MM.1S (cell line): ENCODE measurements around the gene ZNF182.

Experiments used
- DNase-seq: peaks from one replicate; pipeline ENCODE4 v3.0.0-alpha.2; 2015
- H2AFZ ChIP-seq: fragments of 300-600 bp; sonication (generic); 2 replicates; pipeline ENCODE4 v1.6.0; 2016; ENCODE audit warnings: antibody characterized with exemption, low read length
- H3F3A ChIP-seq: fragments of 300-600 bp; sonication (generic); 2 replicates; pipeline ENCODE4 v1.6.1; 2016; ENCODE audit warnings: mild to moderate bottlenecking, antibody characterized with exemption, low read length, moderate library complexity, mixed read lengths; ENCODE audit not compliant: insufficient read depth
- H3K27ac ChIP-seq: fragments of 300-600 bp; sonication (generic); 2 replicates; pipeline ENCODE4 v1.5.1; 2016; ENCODE audit warnings: mild to moderate bottlenecking, low read length
- H3K27me3 ChIP-seq: fragments of 300-600 bp; sonication (generic); replicated peaks from 2 replicates; pipeline ENCODE4 v1.6.0; 2016; ENCODE audit warnings: low read length; ENCODE audit not compliant: insufficient read depth
- H3K36me3 ChIP-seq: fragments of 300-600 bp; sonication (generic); replicated peaks from 2 replicates; pipeline ENCODE4 v1.6.1; 2016; ENCODE audit warnings: mild to moderate bottlenecking, low read length, mixed read lengths; ENCODE audit not compliant: insufficient read depth
- H3K4me1 ChIP-seq: fragments of 300-600 bp; sonication (generic); 2 replicates; pipeline ENCODE4 v1.6.1; 2016; ENCODE audit warnings: low read length, mixed read lengths
- H3K4me2 ChIP-seq: fragments of 300-600 bp; sonication (generic); 2 replicates; pipeline ENCODE4 v1.6.0; 2016; ENCODE audit warnings: low read depth, low read length
- H3K4me3 ChIP-seq: fragments of 300-600 bp; sonication (generic); 2 replicates; pipeline ENCODE4 v1.5.1; 2016; ENCODE audit warnings: low read length, mixed read lengths
- H3K79me2 ChIP-seq: fragments of 300-600 bp; sonication (generic); 2 replicates; pipeline ENCODE4 v1.6.1; 2016; ENCODE audit warnings: mixed run types, low read length, mixed read lengths
- H3K9ac ChIP-seq: fragments of 300-600 bp; sonication (generic); 2 replicates; pipeline ENCODE4 v1.6.1; 2016; ENCODE audit warnings: low read length, mixed read lengths
- H3K9me2 ChIP-seq: fragments of 300-600 bp; sonication (generic); replicated peaks from 2 replicates; pipeline ENCODE4 v1.6.1; 2016; ENCODE audit warnings: mild to moderate bottlenecking, low read length, mixed read lengths; ENCODE audit not compliant: insufficient read depth
- H3K9me3 ChIP-seq: fragments of 300-600 bp; sonication (generic); replicated peaks from 2 replicates; pipeline ENCODE4 v1.6.1; 2016; ENCODE audit warnings: mild to moderate bottlenecking, low read length, mixed read lengths; ENCODE audit not compliant: insufficient read depth
- H4K20me1 ChIP-seq: fragments of 300-600 bp; sonication (generic); 2 replicates; pipeline ENCODE4 v1.6.1; 2016; ENCODE audit warnings: mild to moderate bottlenecking, low read length, moderate library complexity, mixed read lengths; ENCODE audit not compliant: insufficient read depth
- EZH2 ChIP-seq: fragments of 300-600 bp; sonication (generic); optimal IDR thresholded peaks from 2 replicates; pipeline ENCODE3; 2017; ENCODE audit warnings: low read depth, mild to moderate bottlenecking, antibody characterized with exemption, low read length, mixed read lengths
- EZH2phosphoT487 ChIP-seq: fragments of 300-600 bp; sonication (generic); IDR thresholded peaks from 2 replicates; pipeline ENCODE4 v1.6.1; 2018; ENCODE audit warnings: antibody characterized with exemption, low read length
- TF ChIP-seq, protein P1 (sequence below): fragments of 300-600 bp; sonication (generic); IDR thresholded peaks from 2 replicates; pipeline ENCODE4 v1.5.1; 2016; ENCODE audit warnings: antibody characterized with exemption, low read length, mixed read lengths

Gene ZNF182

DNA sequence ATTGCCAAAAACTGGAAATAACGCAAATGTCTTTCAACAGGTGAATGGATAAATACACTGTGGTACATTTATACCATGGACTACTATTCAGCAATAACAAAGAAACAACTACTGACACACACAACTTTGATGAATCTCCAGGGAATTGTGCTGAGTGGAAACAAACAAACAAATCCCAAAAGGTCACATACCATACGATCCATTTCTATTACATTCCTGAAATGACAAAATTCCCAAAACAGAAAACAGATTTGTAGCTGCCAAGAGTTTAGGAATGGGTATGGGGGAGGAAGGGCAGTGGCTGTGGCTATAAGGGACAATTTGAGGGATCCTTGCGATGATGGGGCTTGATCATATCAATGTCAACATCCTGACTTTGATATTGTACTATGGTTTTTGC is 2.5 kb downstream of the ZNF182 start:
- Histone ChIP-seq H3K27ac (no peak overlapping the region), H3K9me2 (no peaks in the 10 kb centered on the region), H3K4me3 (no peak overlapping the region), H3K4me2 (no peak overlapping the region), H3K36me3 (no peaks in the 10 kb centered on the region), H3K9me3 (no peaks in the 10 kb centered on the region), H3F3A (no peaks in the 10 kb centered on the region), H3K27me3 (no peaks in the 10 kb centered on the region), H3K9ac (no peak overlapping the region), H3K4me1 (no peaks in the 10 kb centered on the region), H4K20me1 (no peaks in the 10 kb centered on the region), H2AFZ (no peak overlapping the region), H3K79me2 (peaks cover 8% of the 10 kb centered on the region; the same call in 1 of the 2 replicates)
- no peak for DNase-seq
- TF ChIP-seq, protein P1, sequence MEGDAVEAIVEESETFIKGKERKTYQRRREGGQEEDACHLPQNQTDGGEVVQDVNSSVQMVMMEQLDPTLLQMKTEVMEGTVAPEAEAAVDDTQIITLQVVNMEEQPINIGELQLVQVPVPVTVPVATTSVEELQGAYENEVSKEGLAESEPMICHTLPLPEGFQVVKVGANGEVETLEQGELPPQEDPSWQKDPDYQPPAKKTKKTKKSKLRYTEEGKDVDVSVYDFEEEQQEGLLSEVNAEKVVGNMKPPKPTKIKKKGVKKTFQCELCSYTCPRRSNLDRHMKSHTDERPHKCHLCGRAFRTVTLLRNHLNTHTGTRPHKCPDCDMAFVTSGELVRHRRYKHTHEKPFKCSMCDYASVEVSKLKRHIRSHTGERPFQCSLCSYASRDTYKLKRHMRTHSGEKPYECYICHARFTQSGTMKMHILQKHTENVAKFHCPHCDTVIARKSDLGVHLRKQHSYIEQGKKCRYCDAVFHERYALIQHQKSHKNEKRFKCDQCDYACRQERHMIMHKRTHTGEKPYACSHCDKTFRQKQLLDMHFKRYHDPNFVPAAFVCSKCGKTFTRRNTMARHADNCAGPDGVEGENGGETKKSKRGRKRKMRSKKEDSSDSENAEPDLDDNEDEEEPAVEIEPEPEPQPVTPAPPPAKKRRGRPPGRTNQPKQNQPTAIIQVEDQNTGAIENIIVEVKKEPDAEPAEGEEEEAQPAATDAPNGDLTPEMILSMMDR: no peak

DNA sequence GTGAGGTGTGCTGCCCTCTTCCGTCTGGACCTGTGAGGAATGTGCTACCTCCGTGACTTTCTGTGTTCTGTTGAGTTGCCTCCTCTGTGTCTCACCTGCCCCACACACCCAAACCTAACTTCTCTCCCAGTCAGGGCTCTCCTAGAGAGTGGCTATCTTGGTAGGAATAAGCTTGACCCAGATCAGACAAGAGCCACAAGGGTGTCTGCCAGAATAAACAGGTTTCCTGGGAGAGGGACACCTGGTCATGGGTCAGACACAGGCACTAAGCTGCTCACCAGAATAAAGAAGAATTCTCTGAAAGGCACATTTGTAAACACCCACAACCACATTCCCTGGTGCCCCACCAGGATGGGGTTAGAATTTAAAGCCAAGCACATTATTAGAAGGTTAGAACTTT is 11.1 kb downstream of the ZNF182 start:
- Histone ChIP-seq H3K9ac (no peak overlapping the region), H3K4me3 (no peak overlapping the region), H3K4me2 (no peak overlapping the region), H2AFZ (no peak overlapping the region), H3K9me3 (no peaks in the 10 kb centered on the region), H4K20me1 (no peaks in the 10 kb centered on the region), H3K9me2 (no peaks in the 10 kb centered on the region), H3K27ac (no peak overlapping the region), H3K27me3 (no peaks in the 10 kb centered on the region), H3F3A (no peaks in the 10 kb centered on the region), H3K4me1 (no peaks in the 10 kb centered on the region), H3K36me3 (no peaks in the 10 kb centered on the region), H3K79me2 (0 out of 2 replicates have a peak, but pooled peaks cover 5% of the 10 kb centered on the region)
- DNase-seq: no peak
- no peak for TF ChIP-seq EZH2
- TF ChIP-seq EZH2phosphoT487: no peak
- TF ChIP-seq, protein P1: no peak

DNA sequence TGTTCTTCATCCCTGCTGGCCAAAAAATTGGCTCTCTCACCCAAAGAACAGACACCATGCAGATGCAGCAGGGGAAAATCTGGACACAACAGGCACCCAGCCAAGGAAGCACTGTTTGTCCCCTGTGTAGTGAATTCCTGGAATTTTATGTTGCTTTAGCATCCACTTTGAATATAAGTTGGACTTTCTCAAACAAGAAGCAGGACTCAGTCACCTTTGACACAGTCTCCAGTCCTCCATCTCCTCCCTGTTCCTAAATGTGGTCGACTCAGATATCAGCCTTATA is 11.8 kb downstream of the ZNF182 start:
- no peak overlapping the region for H3K4me3 ChIP-seq
- H3K9me3 ChIP-seq: no peaks in the 10 kb centered on the region
- no peaks in the 10 kb centered on the region for H3K36me3 ChIP-seq
- DNase-seq: no peak
- TF ChIP-seq, protein P1: no peak
- TF ChIP-seq EZH2: no peak
- TF ChIP-seq EZH2phosphoT487: no peak
- no peak overlapping the region for H3K4me2 ChIP-seq
- no peak overlapping the region for H2AFZ ChIP-seq
- no peak overlapping the region for H3K27ac ChIP-seq
- H3F3A ChIP-seq: no peaks in the 10 kb centered on the region
- no peaks in the 10 kb centered on the region for H4K20me1 ChIP-seq
- H3K4me1 ChIP-seq: no peaks in the 10 kb centered on the region
- no peak overlapping the region for H3K9ac ChIP-seq
- no peaks in the 10 kb centered on the region for H3K27me3 ChIP-seq
- no peaks in the 10 kb centered on the region for H3K9me2 ChIP-seq
- 0 out of 2 replicates have a peak, but pooled peaks cover 5% of the 10 kb centered on the region for H3K79me2 ChIP-seq
